Measurements from ENCODE around the gene KPTN. TPM values are rescaled to one million over a fixed set of nuclear protein-coding genes. Genes with fewer than 3 reads are reported as not detected.
A peak's percentile ranks its signal among the peaks of the same experiment; 100 is the strongest.

KPTN gene
- polyA plus RNA-seq, 1 donor from 2014 or later: 6.5 TPM

DNA sequence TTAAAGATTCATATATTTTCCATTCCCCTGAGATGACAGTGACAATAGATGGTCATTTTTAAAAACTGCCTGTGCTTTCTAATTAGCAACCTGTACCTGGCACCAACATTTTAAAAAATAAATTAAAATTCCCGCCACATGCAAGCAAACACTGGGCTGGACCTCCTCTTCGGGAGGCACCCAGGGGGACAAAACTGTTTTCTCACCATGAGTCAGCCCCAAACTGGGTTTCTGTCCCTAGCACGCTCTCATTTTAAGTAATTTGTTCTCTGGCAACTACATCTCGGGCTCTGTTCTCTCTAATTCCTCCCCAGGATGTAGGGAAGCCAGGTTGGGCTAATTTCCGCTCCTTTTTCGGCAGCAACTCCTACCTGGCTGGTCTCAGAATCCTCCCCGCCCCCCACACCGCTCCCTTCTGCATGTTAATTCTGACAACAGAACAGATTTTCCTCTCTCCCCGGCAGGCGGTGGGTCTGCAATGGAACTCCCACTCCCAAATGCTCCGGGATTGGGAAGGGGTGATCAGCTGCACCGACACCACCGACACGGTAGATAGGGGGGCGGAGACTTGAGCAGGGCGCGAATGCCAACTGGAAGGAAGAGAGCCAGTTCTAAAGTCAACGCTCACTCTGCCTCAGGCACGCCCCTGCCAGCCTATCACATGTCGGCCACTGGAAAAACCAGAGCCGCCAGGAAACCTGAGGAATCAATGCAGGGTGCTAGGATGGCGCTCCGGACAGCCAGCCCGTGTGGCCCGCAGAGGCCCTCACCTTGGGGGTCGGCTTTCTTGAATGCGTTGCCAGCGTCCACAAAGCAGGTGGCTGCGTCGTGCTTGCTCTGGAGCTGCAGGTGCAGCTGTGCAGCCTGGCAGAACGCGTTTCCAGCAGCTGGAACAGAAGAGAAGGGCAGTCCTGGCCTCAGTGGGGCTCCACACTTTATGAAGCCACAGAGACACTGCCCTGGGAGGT is 16.1 kb upstream of the KPTN start:
- Mint-ChIP-seq H3K4me1 (peaks cover 0 to 2% (median 0%) of the 10 kb centered on the region in 3 donors), H3K36me3 (peaks cover 2% of the 10 kb centered on the region), H3K9me3 (no peaks in the 10 kb centered on the region), H3K4me3 (no peak overlapping the region), H3K27me3 (no peaks in the 10 kb centered on the region), H3K27ac (no peak overlapping the region)

DNA sequence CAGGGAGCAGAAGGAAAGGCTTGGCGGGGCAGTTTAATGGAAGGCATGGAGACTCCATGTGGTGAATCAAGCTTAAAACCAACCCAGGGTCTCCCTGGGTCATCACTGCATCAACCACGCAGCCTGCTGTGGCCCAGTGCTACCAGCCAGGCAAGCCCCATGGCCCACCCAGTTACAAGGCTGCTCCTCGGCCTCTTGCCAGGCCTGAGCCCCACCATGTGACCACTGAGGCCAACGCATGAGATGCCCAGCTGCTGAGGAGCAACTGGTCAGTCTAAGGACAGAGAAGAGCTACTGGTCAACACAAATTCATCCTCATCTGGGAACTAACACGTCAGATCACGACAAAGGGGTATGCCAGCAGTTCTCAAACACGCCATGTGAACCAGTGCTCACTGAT is 15.4 kb upstream of the KPTN start:
- Mint-ChIP-seq H3K4me1 (no peaks in the 10 kb centered on the region), H3K4me3 (no peak overlapping the region), H3K27ac (peak overlapping the region in 1 of 3 donors; percentile 76), H3K36me3 (peaks cover 2% of the 10 kb centered on the region), H3K9me3 (no peaks in the 10 kb centered on the region), H3K27me3 (no peaks in the 10 kb centered on the region)

DNA sequence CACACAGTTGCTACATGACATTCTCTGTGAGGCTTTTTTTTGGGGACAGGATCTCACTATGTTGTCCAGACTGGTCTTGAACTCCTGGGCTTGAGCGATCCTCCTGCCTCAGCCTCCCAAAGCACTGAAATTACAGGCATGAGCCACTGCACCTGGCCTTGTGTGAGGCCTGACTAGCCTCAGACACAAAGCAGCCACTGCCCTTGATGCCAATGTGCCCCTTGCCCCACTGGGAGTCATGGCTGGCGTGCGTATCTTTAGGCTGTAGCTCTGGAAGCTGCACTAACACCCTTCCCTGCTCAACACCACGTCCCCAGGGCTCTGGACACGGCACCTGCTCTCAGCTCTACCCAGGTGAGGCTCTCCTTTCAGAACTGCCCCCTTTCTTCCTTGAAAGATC is 14.5 kb upstream of the KPTN start:
- H3K36me3 Mint-ChIP-seq: peaks cover 3% of the 10 kb centered on the region
- H3K27me3 Mint-ChIP-seq: no peaks in the 10 kb centered on the region
- H3K27ac Mint-ChIP-seq: peak overlapping the region in 2 of 3 donors; percentile 22 to 76
- no peaks in the 10 kb centered on the region for H3K9me3 Mint-ChIP-seq
- H3K4me3 Mint-ChIP-seq: no peak overlapping the region
- no peaks in the 10 kb centered on the region for H3K4me1 Mint-ChIP-seq

DNA sequence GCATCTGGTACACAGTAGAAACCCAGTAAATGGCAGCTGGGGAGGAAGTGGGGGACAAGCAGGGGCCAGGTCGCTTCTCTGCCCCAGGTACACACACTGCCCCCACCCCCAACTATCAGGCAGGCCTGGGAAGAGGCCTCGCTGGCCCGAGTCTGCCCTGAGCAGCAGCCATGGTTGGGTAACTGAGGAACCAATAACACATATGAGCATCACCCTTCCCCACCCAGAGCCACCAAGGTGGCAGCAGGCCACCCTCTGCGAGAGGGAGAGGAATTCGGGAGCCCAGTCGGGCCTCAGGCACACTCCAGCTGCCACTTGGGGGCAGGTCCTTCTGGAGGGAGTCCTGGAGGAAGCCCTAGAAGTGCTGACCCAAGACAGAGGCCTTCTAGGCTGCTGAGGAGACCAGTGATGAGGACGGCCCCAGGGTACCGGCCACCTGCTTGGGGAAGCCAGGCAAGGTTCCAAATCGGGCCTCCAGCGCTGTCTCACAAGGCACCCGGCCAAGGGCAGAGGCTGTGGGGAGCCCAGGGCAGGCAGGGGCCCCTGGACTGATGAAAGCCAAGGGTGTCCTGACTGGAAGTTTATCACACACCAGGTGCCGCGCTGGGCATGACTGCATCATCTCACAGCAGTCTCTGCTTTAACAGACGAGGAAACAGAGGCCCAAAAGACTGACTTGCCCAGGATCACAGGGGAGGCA is 14.0 kb upstream of the KPTN start:
- Mint-ChIP-seq H3K36me3 (peaks cover 4% of the 10 kb centered on the region), H3K27ac (no peak overlapping the region), H3K4me1 (no peaks in the 10 kb centered on the region), H3K9me3 (no peaks in the 10 kb centered on the region), H3K27me3 (no peaks in the 10 kb centered on the region), H3K4me3 (no peak overlapping the region)

DNA sequence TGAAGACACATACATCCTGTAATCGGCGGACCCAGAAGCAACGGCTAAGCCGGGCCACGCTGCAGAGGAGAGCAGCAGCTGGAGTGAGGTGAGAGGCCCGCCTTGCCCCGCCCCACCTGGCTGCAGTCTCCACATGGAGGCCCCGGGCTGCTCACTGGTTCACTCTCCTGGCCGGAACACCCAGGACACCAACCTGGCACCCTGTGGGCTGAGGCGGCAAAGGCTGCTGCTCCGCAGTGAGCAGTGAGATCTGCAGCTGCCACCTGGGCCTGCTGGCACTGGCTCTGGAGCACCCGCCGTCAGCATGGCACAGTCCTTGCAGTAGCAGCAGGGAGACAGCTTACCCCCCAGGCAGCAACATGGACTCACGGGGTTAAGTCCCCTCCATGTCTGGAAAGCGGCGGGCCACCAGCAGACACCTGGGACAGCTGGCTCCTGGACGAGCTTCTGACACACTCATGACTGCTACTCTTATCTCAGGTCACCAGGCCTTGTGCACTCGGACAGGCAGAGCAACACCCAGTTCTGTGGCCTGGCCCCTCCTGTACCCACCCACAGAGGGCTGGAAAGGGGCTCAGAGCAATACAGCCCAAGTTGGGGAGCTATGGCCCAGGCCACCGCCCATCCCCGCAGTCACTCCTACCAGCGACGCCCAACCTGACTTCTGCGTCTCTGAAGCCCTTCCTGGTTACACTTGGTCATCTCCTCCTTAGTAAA is 13.2 kb upstream of the KPTN start:
- H3K4me1 Mint-ChIP-seq: no peaks in the 10 kb centered on the region
- H3K27me3 Mint-ChIP-seq: no peaks in the 10 kb centered on the region
- H3K9me3 Mint-ChIP-seq: no peaks in the 10 kb centered on the region
- H3K4me3 Mint-ChIP-seq: no peak overlapping the region
- peak overlapping the region in 1 of 3 donors; percentile 21 for H3K27ac Mint-ChIP-seq
- H3K36me3 Mint-ChIP-seq: peaks cover 4% of the 10 kb centered on the region

- H3K4me3 Mint-ChIP-seq: peak overlapping the region in 1 of 4 donors; percentile 23
- H3K27ac Mint-ChIP-seq: peak overlapping the region in 1 of 3 donors; percentile 68
- no peaks in the 10 kb centered on the region for H3K4me1 Mint-ChIP-seq
- H3K36me3 Mint-ChIP-seq: peaks cover 4% of the 10 kb centered on the region
- no peaks in the 10 kb centered on the region for H3K9me3 Mint-ChIP-seq
- H3K27me3 Mint-ChIP-seq: no peaks in the 10 kb centered on the region
These were observed 11.7 kb upstream of the KPTN start for GRCh38 chr19:47495478-47496372.

- Mint-ChIP-seq H3K27ac (no peak overlapping the region), H3K27me3 (no peaks in the 10 kb centered on the region), H3K9me3 (no peaks in the 10 kb centered on the region), H3K4me1 (peaks cover 0 to 2% (median 0%) of the 10 kb centered on the region in 3 donors), H3K36me3 (peaks cover 5% of the 10 kb centered on the region), H3K4me3 (no peak overlapping the region)
These were observed 10.7 kb upstream of the KPTN start for GRCh38 chr19:47494729-47495128.

- Mint-ChIP-seq H3K9me3 (no peaks in the 10 kb centered on the region), H3K27ac (peak overlapping the region in 1 of 3 donors; percentile 71), H3K4me3 (no peak overlapping the region), H3K36me3 (peaks cover 6% of the 10 kb centered on the region), H3K4me1 (peaks cover 0 to 2% (median 0%) of the 10 kb centered on the region in 3 donors), H3K27me3 (no peaks in the 10 kb centered on the region)
These were observed 10.2 kb upstream of the KPTN start for GRCh38 chr19:47494211-47494547.

- Mint-ChIP-seq H3K27me3 (no peaks in the 10 kb centered on the region), H3K4me1 (peaks cover 0 to 2% (median 0%) of the 10 kb centered on the region in 3 donors), H3K9me3 (no peaks in the 10 kb centered on the region), H3K4me3 (peak overlapping the region in 1 of 4 donors; percentile 11), H3K27ac (peak overlapping the region in 1 of 3 donors; percentile 71), H3K36me3 (peaks cover 6% of the 10 kb centered on the region)
These were observed 9.6 kb upstream of the KPTN start for GRCh38 chr19:47493378-47494210.

- no peaks in the 10 kb centered on the region for H3K9me3 Mint-ChIP-seq
- H3K36me3 Mint-ChIP-seq: peaks cover 6% of the 10 kb centered on the region
- H3K27me3 Mint-ChIP-seq: no peaks in the 10 kb centered on the region
- peaks cover 0 to 2% (median 0%) of the 10 kb centered on the region in 3 donors for H3K4me1 Mint-ChIP-seq
- H3K27ac Mint-ChIP-seq: no peak overlapping the region
- peak overlapping the region in 1 of 4 donors; percentile 11 for H3K4me3 Mint-ChIP-seq
These were observed 8.8 kb upstream of the KPTN start for GRCh38 chr19:47492571-47493377.

DNA sequence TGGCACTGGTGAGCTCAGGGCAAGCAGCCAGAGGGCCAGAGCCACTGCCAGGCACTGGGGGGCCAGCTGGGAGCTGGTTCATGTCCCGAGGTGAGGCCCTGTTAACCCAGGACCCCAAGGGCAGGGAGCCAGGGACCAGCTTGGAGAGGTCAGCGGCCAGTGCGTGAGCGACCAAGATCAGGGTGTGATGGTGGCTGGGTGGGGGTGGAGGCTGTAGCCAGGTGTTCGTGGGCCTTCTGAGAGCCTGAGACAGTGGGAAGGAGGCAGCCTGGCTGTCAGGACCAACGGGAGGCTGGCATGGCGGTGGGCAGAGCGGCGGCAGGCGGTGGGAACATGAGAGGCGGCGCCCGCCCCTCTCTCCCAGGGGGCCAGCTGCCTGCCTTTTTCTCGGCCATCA is 8.1 kb upstream of the KPTN start:
- H3K4me1 Mint-ChIP-seq: peaks cover 0 to 4% (median 3%) of the 10 kb centered on the region in 3 donors
- H3K9me3 Mint-ChIP-seq: no peaks in the 10 kb centered on the region
- H3K27me3 Mint-ChIP-seq: no peaks in the 10 kb centered on the region
- peak overlapping the region in 1 of 3 donors; percentile 35 for H3K27ac Mint-ChIP-seq
- H3K4me3 Mint-ChIP-seq: no peak overlapping the region
- peaks cover 6% of the 10 kb centered on the region for H3K36me3 Mint-ChIP-seq

GRCh38 chr19:47491358-47492136 is 7.5 kb upstream of the KPTN start:
- Mint-ChIP-seq H3K4me3 (no peak overlapping the region), H3K27ac (peak overlapping the region in 1 of 3 donors; percentile 35), H3K36me3 (peaks cover 6% of the 10 kb centered on the region), H3K9me3 (no peaks in the 10 kb centered on the region), H3K4me1 (peaks cover under 1 to 9% (median 9%) of the 10 kb centered on the region in 3 donors), H3K27me3 (no peaks in the 10 kb centered on the region)
